PC-3 (cell line): ENCODE measurements around the gene TMPRSS13. TPM values are rescaled to one million over a fixed set of nuclear protein-coding genes. Genes with fewer than 3 reads are reported as not detected.
A peak's percentile ranks its signal among the peaks of the same experiment; 100 is the strongest.

Experiments
- ATAC-seq: fragments of 200-7000 bp; cut with Tn5 transposase; 2 replicates; pipeline ENCODE4 v1.9.1; 2020; ENCODE audit warnings: mild to moderate bottlenecking, moderate library complexity
- BruUV-seq: library from RNA; stranded (reverse); fragments of 400-500 nt; replicated peaks from 2 replicates; lab custom pipeline; 2021; lab: Mats Ljungman, UMichigan
- CTCF ChIA-PET: fragments of 300-600 bp; sonication (Branson Sonifier 250); formaldehyde crosslinking; loops from one replicate; lab custom pipeline; 2022; ENCODE audit warnings: antibody characterized with exemption; lab: Charles Lee
- POLR2A ChIA-PET: fragments of 300-600 bp; sonication (Branson Sonifier 250); formaldehyde crosslinking; loops from one replicate; lab custom pipeline; 2022; ENCODE audit warnings: antibody characterized with exemption; ENCODE audit not compliant: unreplicated experiment; lab: Charles Lee
- DNase-seq: peaks from one replicate; pipeline ENCODE4 v3.0.0-alpha.2; 2015
- H2AFZ ChIP-seq: fragments of 300-600 bp; sonication (generic); 2 replicates; pipeline ENCODE4 v1.6.0; 2016; ENCODE audit warnings: antibody characterized with exemption, low read length
- H3F3A ChIP-seq: fragments of 300-600 bp; sonication (generic); one replicate; pipeline ENCODE4 v1.6.0; 2017; ENCODE audit warnings: antibody characterized with exemption, low read length, control low read depth, mild to moderate bottlenecking; ENCODE audit not compliant: unreplicated experiment
- H3K27ac ChIP-seq: fragments of 300-600 bp; sonication (generic); 2 replicates; pipeline ENCODE4 v1.5.1; 2016; ENCODE audit warnings: mild to moderate bottlenecking, low read length
- H3K27me3 ChIP-seq: fragments of 300-600 bp; sonication (generic); 2 replicates; pipeline ENCODE4 v1.6.1; 2016; ENCODE audit warnings: low read length, mixed read lengths
- H3K36me3 ChIP-seq: fragments of 300-600 bp; sonication (generic); 2 replicates; pipeline ENCODE4 v1.6.1; 2016; ENCODE audit warnings: low read depth, mixed run types, low read length, mixed read lengths
- H3K4me1 ChIP-seq: fragments of 300-600 bp; sonication (generic); 2 replicates; pipeline ENCODE4 v1.5.1; 2016; ENCODE audit warnings: low read length; ENCODE audit not compliant: insufficient read depth
- H3K4me2 ChIP-seq: fragments of 300-600 bp; sonication (generic); 2 replicates; pipeline ENCODE4 v1.6.0; 2016; ENCODE audit warnings: low read length
- H3K4me3 ChIP-seq: fragments of 300-600 bp; sonication (generic); 2 replicates; pipeline ENCODE4 v1.5.1; 2016; ENCODE audit warnings: mild to moderate bottlenecking, low read length, mixed read lengths
- H3K79me2 ChIP-seq: fragments of 300-600 bp; sonication (generic); 2 replicates; pipeline ENCODE4 v1.6.1; 2017; ENCODE audit warnings: low read length, mixed read lengths
- H3K9ac ChIP-seq: fragments of 300-600 bp; sonication (generic); 2 replicates; pipeline ENCODE4 v1.6.0; 2016; ENCODE audit warnings: mild to moderate bottlenecking, low read length
- H3K9me2 ChIP-seq: fragments of 300-600 bp; sonication (generic); replicated peaks from 2 replicates; pipeline ENCODE4 v1.6.1; 2016; ENCODE audit warnings: mixed run types, low read length, mixed read lengths
- H3K9me3 ChIP-seq: fragments of 300-600 bp; sonication (generic); 2 replicates; pipeline ENCODE4 v1.6.1; 2016; ENCODE audit warnings: low read length, mixed read lengths
- H4K20me1 ChIP-seq: fragments of 300-600 bp; sonication (generic); 2 replicates; pipeline ENCODE4 v1.6.1; 2016; ENCODE audit warnings: low read length, mixed read lengths
- CTCF ChIP-seq: fragments of 300-600 bp; sonication (generic); conservative IDR thresholded peaks from 2 replicates; pipeline ENCODE4 v1.5.1; 2017; ENCODE audit warnings: antibody characterized with exemption, low read depth, mild to moderate bottlenecking, low read length
- EZH2 ChIP-seq: fragments of 300-600 bp; sonication (generic); IDR thresholded peaks from one replicate; pipeline ENCODE4 v1.6.1; 2017; ENCODE audit warnings: antibody characterized with exemption, mild to moderate bottlenecking, low read length; ENCODE audit not compliant: unreplicated experiment
- EZH2phosphoT487 ChIP-seq: fragments of 300-600 bp; sonication (generic); IDR thresholded peaks from 2 replicates; pipeline ENCODE4 v1.6.1; 2018; ENCODE audit warnings: mild to moderate bottlenecking, antibody characterized with exemption, low read length, borderline replicate concordance
- intact Hi-C: fragments of 100-400 bp; cut with micrococcal nuclease; formaldehyde crosslinking; loops from 2 replicates; pipeline ENCODE4 v1.9.0; 2023
- total RNA-seq: library from RNA; depleted of rRNA; stranded (reverse); fragments of >200 nt; gene quantifications from 2 replicates; pipeline ENCODE4 v1.2.3, GENCODE V29; 2014

The TMPRSS13 gene
- total RNA-seq, 1 experiment from 2014 or later, result 2.9 TPM

GRCh38 chr11:117941976-117942654 lies 12.9 kb upstream of the TMPRSS13 start:
- no peak for ATAC-seq
- Histone ChIP-seq H3F3A (no peaks in the 10 kb centered on the region), H4K20me1 (no peaks in the 10 kb centered on the region), H3K9me3 (peaks cover 19% of the 10 kb centered on the region), H3K9me2 (no peaks in the 10 kb centered on the region), H3K79me2 (no peaks in the 10 kb centered on the region), H3K27ac (no peak overlapping the region), H3K4me2 (no peak overlapping the region), H3K4me1 (0 out of 2 replicates have a peak, but pooled peaks cover 4% of the 10 kb centered on the region), H2AFZ (no peak overlapping the region), H3K36me3 (no peaks in the 10 kb centered on the region), H3K4me3 (no peak overlapping the region), H3K27me3 (peaks cover 27% of the 10 kb centered on the region), H3K9ac (no peak overlapping the region)
- DNase-seq, result no peak
- ChIA-PET CTCF (no interaction called here), POLR2A (no interaction called here)
- intact Hi-C loops, result no loop called here
- no TSS peak for BruUV-seq
- no peak for TF ChIP-seq CTCF
- no peak for TF ChIP-seq EZH2phosphoT487
- TF ChIP-seq EZH2, result no peak

- TF ChIP-seq EZH2 (no peak), CTCF (no peak), EZH2phosphoT487 (no peak)
- BruUV-seq, result no TSS peak
- Histone ChIP-seq H3K4me2 (no peak overlapping the region), H3K27ac (no peak overlapping the region), H3K4me3 (no peak overlapping the region), H3F3A (no peaks in the 10 kb centered on the region), H3K4me1 (no peaks in the 10 kb centered on the region), H2AFZ (no peak overlapping the region), H3K9ac (no peak overlapping the region), H3K9me3 (peaks cover 19% of the 10 kb centered on the region), H3K9me2 (no peaks in the 10 kb centered on the region), H3K36me3 (no peaks in the 10 kb centered on the region), H4K20me1 (no peaks in the 10 kb centered on the region), H3K79me2 (no peaks in the 10 kb centered on the region), H3K27me3 (peaks cover 28% of the 10 kb centered on the region)
- DNase-seq (peak; percentile 49), ATAC-seq (no peak)
- intact Hi-C loops, result no loop called here
- POLR2A ChIA-PET, result no interaction called here
- CTCF ChIA-PET, result no interaction called here
Observed at GRCh38 chr11:117941163-117941707, 12.0 kb upstream of the TMPRSS13 start.

GRCh38 chr11:117940736-117941135 lies 11.5 kb upstream of the TMPRSS13 start:
- POLR2A ChIA-PET, result no interaction called here
- CTCF ChIA-PET, result no interaction called here
- BruUV-seq, result no TSS peak

More at GRCh38 chr11:117940736-117941135, 11.5 kb upstream of the TMPRSS13 start:
- Histone ChIP-seq H4K20me1 (no peaks in the 10 kb centered on the region), H3K27me3 (peaks cover 31% of the 10 kb centered on the region), H3K79me2 (no peaks in the 10 kb centered on the region), H3K36me3 (no peaks in the 10 kb centered on the region), H3K4me1 (no peaks in the 10 kb centered on the region), H3K4me3 (no peak overlapping the region), H3K9me3 (peaks cover 19% of the 10 kb centered on the region), H2AFZ (no peak overlapping the region), H3K9ac (no peak overlapping the region), H3K9me2 (no peaks in the 10 kb centered on the region), H3K4me2 (no peak overlapping the region), H3K27ac (no peak overlapping the region), H3F3A (no peaks in the 10 kb centered on the region)
- no peak for DNase-seq
- ATAC-seq, result no peak
- intact Hi-C loops, result no loop called here
- TF ChIP-seq EZH2, result no peak
- TF ChIP-seq CTCF, result no peak
- no peak for TF ChIP-seq EZH2phosphoT487
